ENCODE results near the gene GTPBP6.
"Not testable (repeated sequence)": the region's sequence is repeated elsewhere in the genome, so short reads cannot be mapped to it uniquely, and the experiment has no call there.

The GTPBP6 gene

GRCh38 chrX:351736-352135, 33.1 kb upstream of the GTPBP6 start:
- no peak for DNase-seq

GRCh38 chrX:351324-351641, 32.7 kb upstream of the GTPBP6 start:
- DNase-seq = not testable (repeated sequence)

GRCh38 chrX:350534-351323, 32.1 kb upstream of the GTPBP6 start:
- no peak for DNase-seq

- DNase-seq = no peak
Observed at GRCh38 chrX:350148-350533, 31.5 kb upstream of the GTPBP6 start.

DNA sequence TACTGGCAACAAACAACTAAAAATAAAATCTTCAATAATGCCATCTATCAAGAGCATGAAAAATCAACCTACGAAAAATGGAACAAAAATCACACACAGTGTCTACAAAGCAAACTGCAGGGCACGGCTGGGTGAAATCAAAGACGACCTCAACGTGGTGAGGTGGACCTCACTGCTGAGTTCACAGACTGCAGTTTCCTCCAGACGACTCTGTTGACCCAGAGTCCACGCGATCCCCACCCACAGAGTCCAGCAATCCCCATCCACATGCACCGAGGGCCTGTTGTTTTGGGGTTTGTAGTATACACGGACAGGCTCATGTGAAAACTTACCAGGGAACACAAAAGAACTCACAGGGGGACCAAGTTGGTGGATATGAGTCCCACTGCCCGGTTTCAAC, 31.1 kb upstream of the GTPBP6 start:
- no peak for DNase-seq

- DNase-seq = no peak
Observed at GRCh38 chrX:349196-349595, 30.6 kb upstream of the GTPBP6 start.

DNA sequence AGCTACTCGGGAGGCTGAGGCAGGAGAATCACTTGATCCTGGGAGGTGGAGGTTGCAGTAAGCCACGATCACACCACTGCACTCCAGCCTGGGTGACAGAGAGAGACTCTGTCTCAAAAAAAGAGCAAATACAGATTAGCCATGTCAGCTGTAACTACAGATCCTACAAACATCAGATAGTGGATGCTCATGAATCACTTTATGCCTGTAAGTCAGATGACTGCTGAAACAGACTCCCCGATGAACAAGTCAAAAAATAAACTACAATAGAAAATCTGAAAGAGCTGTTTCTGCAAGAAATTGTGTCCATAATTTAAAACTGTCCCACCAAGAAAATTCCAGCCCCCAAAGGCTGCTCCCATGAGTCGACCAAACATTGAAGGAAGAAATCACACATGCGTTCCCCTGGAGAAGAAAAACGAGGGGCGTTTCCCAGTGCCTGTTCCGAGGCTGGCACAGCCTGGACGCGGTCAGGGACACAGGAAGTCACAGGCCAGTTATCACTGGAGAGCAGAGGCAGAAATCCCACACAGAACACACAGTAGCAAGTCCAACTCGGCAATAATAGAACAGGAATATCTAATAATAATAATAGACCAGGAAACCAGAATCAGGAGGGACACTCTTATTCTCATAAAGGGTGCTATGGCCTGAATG, 30.0 kb upstream of the GTPBP6 start:
- no peak for DNase-seq

- no peak for DNase-seq
Observed at GRCh38 chrX:347351-348117, 28.9 kb upstream of the GTPBP6 start.

DNA sequence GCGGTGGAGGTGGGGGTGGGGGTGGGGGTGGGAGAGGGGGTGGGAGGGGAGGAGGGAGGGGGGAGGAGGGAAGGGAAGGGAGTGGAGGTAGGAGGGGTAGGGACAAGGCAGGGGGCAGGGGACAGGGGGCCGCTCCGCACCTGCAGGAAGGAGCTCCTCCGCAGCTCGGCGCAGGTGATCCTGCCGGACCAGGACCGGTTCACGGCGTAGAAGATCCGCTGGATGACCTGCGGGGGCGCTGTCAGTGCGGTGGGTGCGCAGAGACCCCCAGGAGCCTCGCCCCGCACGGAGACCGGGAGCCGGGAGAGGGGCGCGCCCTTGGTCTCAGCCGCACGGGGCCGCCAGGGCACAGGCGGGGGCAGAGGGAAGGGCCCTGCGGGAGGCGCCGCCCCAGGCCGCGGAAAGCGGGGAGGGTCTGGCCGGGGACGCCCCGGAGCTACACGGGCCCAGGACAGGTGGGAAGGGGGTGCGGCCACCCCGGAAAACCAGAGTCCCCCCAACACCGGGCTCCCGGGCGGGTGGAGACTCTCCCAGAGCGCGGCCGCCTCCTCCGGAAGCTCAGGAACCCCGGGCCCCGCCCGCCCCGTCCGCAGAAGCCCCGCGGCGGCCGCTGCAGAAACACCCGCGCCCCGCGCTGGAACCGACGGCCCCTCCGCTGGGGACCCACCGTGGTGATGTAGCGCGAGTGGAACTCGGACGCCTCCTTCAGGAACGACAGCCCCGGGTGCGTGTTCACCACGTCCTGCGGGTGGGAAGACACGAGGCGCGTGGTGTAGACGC, 27.6 kb upstream of the GTPBP6 start:
- DNase-seq = no peak

DNA sequence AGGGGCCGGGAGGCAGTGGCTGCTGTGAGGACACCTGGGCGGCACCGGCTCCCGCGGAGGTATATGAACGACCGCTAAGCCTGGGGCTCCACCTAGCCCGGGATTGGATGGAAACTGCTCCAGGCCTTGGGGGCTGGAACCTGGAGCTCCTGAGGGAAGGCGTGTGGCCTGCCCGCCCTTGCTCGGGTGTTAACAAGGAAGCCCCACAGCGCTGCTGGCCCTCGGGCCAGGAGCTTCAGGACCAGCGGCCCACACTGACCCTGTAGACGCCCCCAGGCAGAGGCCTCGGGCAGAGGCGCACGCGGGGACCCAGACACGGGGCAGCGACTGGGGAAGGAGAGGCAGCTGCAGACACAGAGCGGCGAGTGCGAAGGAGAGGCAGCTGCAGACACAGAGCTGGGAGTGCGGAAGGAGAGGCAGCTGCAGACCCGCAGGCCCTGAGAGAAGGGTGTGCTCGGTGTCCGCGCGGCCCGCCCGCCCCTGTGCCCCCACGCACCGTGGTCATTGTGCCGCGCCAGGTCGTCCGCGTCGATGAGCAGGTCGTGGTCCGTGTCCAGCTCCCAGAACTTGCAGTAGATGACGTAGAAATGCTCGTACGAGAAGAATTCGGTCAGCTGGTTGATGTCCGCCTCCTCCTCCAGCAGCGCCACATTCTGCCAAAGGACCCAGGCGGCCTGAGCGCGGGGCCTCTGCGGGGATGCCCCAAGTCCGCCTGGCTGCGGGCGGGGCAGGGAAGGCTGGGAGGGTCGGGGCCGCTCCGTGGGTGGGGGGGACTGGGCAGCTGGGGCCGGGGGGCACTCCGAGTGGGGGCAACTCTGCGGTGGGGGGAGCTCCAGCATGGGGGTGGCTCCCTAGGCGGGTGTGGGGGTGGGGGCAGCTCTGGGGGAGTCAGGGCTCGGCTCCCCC, 26.7 kb upstream of the GTPBP6 start:
- no peak for DNase-seq

- DNase-seq = no peak
Observed at GRCh38 chrX:344371-344901, 25.8 kb upstream of the GTPBP6 start.

GRCh38 chrX:341541-342101, 23.0 kb upstream of the GTPBP6 start:
- DNase-seq = no peak

DNA sequence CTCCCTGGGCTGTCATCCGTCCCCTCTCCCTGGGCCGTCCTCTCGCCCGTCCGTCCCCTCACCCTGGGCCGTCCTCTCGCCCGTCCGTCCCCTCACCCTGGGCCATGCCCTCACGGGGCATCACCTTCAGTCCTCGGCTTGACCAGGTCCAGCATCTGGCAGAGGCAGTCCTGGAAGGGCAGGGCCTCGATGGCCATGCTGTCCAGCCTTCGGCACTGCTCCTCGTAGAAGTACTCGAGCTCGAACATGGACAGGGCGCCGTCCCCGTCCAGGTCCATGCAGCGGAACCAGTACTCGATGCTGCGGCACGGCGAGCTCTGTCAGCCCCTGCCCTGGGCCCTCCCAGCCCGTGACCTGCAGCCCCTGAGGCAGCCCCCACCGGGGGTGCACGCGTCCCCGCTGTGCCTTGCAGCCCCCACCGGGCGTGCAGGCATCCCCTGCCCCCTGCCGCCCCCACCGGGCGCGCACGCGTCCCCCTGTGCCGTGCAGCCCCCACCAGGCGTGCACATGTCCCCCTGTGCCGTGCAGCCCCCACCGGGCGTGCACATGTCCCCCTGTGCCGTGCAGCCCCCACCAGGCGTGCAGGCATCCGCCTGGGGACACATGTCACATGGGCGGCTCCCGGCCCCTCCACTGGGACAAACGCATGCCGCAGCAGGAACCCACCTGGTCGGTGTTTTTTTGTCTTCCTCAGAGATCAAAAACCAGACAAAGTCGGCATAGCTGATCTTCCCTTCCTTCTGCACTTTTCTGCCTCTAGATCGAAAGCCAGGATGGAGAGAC, 22.2 kb upstream of the GTPBP6 start:
- no peak for DNase-seq

DNA sequence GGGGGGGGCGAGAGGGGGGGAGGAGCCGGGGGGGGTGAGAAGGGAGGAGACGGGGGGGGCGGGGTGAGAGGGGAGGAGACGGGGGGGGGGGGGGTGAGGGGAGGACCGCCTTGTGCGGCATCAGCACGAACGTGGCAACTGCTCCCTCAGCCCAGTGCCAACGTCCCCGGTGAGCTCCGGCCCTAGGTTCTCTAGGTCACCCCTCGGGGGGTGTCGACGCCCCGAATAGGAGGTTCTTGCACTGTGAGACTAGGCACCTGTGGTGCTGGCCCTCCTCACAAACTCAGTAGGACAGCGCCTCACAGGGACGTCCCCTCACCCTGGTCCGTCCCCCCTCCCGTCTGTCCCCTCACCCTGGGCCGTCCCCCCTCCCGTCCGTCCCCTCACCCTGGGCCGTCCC, 21.5 kb upstream of the GTPBP6 start:
- DNase-seq = no peak

- DNase-seq = no peak
Observed at GRCh38 chrX:338836-339400, 20.3 kb upstream of the GTPBP6 start.

DNA sequence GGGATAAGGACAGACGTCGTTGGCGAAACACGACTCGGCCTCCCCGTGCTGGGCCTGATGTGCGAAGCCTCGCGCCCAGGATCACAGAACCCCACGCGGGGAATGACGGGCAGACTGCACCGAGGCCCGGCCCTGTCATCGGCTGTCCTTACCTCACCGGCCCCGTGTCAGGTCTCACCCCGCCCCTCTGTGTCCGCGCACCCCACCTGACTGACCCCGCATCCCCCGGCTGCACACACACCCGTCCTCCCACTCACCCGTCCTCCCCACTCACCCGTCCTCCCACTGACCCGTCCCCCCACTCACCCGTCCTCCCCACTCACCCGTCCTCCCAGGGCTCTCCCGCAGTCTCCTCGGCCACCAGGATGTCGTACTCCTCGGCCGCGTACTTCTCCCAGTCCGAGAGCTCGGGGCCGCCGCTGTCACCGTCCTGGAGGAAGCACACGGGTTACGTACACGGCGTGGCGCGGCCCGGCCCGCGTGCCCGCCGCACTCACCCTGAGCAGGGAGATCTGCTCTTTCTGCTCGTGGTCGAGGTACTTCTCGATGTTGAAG, 19.8 kb upstream of the GTPBP6 start:
- DNase-seq = no peak

DNA sequence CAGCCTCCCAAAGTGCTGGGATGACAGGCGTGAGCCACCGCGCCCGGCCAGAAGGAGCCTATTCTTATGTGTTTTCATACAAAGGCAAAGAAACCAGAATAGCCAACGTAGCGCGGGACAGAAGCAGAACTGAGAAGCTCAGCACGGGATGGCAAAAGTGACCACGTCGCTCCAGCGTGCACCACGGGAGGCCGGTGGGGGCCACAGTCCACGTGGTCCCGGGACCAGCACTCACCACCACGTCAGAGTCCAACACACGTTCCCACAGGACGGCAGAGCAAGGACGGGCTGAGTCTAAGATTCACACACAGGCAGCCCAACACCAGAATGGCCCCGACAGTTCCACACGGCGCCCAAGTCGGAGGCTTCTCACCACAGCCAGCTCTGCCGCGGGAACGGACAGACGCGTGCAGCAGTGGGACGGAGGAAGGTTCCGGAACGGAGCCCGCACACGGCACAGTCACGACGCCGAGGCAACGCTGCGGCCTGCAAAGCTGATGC, 18.8 kb upstream of the GTPBP6 start:
- no peak for DNase-seq

DNA sequence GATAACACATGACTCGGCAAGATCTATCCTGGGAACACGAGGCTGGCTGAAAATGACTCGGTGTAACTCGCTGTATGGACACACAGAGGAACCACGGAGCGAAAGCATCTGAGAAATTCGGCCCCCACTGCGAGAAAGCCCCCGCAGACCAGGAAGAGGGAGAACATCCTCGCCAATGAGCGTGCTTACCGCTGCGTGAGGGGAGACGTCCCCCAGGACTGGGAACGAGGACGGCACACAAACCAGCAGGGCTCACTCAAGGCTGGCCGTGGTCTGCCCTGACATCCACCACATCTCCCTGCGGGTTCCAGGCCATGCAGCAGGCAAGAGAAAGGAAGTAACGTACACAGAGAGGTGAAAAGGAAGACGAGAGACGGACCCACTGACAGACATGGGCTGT, 17.6 kb upstream of the GTPBP6 start:
- no peak for DNase-seq

DNA sequence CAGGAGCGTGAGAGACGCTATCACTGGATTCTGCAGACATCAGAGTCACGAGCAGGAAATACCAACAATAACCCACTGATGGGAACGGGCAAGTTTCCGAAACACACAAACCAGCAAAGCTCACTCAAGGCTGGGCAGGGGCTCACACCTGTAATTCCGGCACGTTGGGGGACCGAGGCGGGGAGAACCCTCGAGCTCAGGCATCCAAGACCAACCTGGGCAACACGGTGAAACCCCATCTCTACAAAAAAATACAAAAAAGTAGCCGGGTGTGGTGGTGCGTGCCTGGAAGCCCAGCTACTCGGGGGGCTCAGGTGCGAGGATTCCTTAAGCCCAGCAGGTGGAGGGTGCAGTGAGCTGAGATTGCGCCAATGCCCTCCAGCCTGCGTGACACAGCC, 17.2 kb upstream of the GTPBP6 start:
- DNase-seq = no peak

Measured in SW 1271 (cell line).